Fibroblast of mammary gland (primary cell): ENCODE data around the gene TSGA10IP.

Source experiments
- DNase-seq: peaks from one replicate; pipeline ENCODE4 v3.0.0-alpha.2; 2010; ENCODE audit warnings: low read depth
- H3K4me3 ChIP-seq: 2 replicates; pipeline ENCODE4 v1.5.1; 2011; ENCODE audit warnings: low read depth, mild to moderate bottlenecking, low read length, moderate library complexity; ENCODE audit not compliant: control insufficient read depth
- CTCF ChIP-seq: conservative IDR thresholded peaks from 2 replicates; pipeline ENCODE4 v1.5.1; 2011; ENCODE audit warnings: low read depth, low read length, inconsistent platforms; ENCODE audit not compliant: control insufficient read depth, insufficient read depth

The TSGA10IP gene

GRCh38 chr11:65964906-65965305 lies 19.6 kb downstream of the TSGA10IP start:
- TF ChIP-seq CTCF: no peak

GRCh38 chr11:65965986-65966762 lies 20.9 kb downstream of the TSGA10IP start:
- no peak for DNase-seq
- H3K4me3 ChIP-seq: no peak overlapping the region
- TF ChIP-seq CTCF: no peak

More at GRCh38 chr11:65964906-65965305, 19.6 kb downstream of the TSGA10IP start:
- H3K4me3 ChIP-seq: no peak overlapping the region
- no peak for DNase-seq

GRCh38 chr11:65967329-65967934 lies 22.2 kb downstream of the TSGA10IP start:
- H3K4me3 ChIP-seq: no peak overlapping the region
- no peak for TF ChIP-seq CTCF
- DNase-seq: no peak

GRCh38 chr11:65968600-65969482 lies 23.6 kb downstream of the TSGA10IP start:
- TF ChIP-seq CTCF: no peak
- DNase-seq: peak; percentile 28
- no peak overlapping the region for H3K4me3 ChIP-seq

- H3K4me3 ChIP-seq: no peak overlapping the region
- TF ChIP-seq CTCF: no peak
- DNase-seq: no peak
Measured at GRCh38 chr11:65972116-65972515, 26.8 kb downstream of the TSGA10IP start.

- H3K4me3 ChIP-seq: no peak overlapping the region
- DNase-seq: peak; percentile 78
- TF ChIP-seq CTCF: no peak
Measured at GRCh38 chr11:65973439-65974110, 28.3 kb downstream of the TSGA10IP start.
